PC-9 (cell line): ENCODE measurements around the gene GPR42.

Experiments
- EZH2 ChIP-seq: fragments of 200-600 bp; sonication (generic); IDR thresholded peaks from 2 replicates; pipeline ENCODE4 v1.8.0; 2017; ENCODE audit warnings: antibody characterized with exemption, low read depth
- TF ChIP-seq, protein P1 (sequence below): fragments of 200-600 bp; sonication (generic); conservative IDR thresholded peaks from 2 replicates; pipeline ENCODE4 v1.6.1; 2017; ENCODE audit warnings: mixed run types, antibody characterized with exemption, mild to moderate bottlenecking, moderate library complexity

DNA sequence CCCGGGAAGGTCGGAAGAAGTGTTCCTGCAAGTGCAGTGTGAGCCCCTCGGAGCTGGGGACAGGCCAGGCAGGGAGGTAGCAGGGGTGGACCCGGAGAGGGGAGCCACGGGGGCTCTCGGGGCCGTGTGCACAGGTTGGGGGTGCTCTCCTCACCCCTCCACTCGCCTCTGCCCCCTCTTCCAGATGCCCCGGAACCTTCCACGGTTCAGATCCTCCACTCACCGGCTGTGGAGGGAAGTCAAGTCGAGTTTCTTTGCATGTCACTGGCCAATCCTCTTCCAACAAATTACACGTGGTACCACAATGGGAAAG is 32.9 kb upstream of the GPR42 start:
- TF ChIP-seq, protein P1, sequence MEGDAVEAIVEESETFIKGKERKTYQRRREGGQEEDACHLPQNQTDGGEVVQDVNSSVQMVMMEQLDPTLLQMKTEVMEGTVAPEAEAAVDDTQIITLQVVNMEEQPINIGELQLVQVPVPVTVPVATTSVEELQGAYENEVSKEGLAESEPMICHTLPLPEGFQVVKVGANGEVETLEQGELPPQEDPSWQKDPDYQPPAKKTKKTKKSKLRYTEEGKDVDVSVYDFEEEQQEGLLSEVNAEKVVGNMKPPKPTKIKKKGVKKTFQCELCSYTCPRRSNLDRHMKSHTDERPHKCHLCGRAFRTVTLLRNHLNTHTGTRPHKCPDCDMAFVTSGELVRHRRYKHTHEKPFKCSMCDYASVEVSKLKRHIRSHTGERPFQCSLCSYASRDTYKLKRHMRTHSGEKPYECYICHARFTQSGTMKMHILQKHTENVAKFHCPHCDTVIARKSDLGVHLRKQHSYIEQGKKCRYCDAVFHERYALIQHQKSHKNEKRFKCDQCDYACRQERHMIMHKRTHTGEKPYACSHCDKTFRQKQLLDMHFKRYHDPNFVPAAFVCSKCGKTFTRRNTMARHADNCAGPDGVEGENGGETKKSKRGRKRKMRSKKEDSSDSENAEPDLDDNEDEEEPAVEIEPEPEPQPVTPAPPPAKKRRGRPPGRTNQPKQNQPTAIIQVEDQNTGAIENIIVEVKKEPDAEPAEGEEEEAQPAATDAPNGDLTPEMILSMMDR = no peak
- no peak for TF ChIP-seq EZH2
